ENCODE results near the gene ZNF771. TPM values are rescaled to one million over a fixed set of nuclear protein-coding genes. Genes with fewer than 3 reads are reported as not detected.

ZNF771 gene
- total and polyA plus RNA-seq, 9 of the 15 experiments (the other 6 are each of a cell fraction or from before 2014, with no cell fraction given) = 1.5 to 12.6 (median 4.4) TPM

DNA sequence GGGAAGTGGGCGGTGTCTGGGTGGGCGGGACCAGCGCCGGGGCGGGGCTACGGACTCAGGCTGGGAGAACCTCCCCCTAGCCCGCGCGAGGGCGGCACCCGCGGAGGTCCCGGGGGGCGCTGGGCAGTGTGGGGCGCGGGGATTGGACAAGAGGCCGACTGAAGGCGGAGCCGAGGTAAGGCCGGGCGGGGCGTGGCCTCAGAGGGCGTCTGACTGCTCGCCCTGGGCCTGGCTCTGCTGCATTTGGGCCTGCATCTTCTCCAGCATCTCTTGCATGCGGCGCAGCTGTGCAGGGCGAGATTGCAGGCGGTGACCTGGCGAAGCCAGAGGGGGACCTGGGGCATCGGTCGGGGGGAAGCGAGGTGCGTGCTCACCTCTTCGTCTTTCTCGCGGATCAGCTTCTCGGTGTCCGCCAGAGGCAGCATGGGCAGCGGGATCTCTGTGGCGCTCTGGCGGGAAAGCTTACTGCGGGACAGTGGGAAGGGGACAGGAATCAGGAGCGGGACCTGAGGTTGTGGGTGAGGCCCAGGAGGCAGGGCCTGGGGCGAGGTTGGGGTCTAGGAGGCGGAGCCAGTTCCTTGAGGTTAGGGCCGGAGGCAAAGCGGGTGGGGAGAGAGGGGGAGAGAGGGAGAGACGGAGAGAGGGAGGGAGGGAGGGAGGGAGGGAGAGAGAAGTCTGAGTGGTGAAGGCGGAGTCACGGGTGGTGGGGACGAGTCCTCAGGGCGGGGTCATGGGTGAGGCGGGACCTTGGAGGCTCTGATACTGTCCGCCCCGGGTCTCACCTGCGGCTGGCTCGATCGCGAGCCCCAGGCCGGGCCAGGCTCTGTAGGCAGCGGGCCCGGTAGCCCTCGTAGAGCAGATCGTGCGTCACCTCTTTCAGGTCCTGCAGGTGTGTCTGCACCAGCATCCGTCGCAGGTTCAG, 28.9 kb upstream of the ZNF771 start (continued):
- TF ChIP-seq, protein P1, sequence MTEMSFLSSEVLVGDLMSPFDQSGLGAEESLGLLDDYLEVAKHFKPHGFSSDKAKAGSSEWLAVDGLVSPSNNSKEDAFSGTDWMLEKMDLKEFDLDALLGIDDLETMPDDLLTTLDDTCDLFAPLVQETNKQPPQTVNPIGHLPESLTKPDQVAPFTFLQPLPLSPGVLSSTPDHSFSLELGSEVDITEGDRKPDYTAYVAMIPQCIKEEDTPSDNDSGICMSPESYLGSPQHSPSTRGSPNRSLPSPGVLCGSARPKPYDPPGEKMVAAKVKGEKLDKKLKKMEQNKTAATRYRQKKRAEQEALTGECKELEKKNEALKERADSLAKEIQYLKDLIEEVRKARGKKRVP (CRISPR knock-in tag; IDR thresholded peaks at IDR 0.05) = no peak
- TF ChIP-seq CEBPG (CRISPR knock-in tag; IDR thresholded peaks at IDR 0.05) (0 out of 2 replicates have a peak, but pooled peaks have one; percentile 6), CEBPG (tag; conservative IDR thresholded peaks at IDR 0.05 in 1 of 2, IDR thresholded peaks at IDR 0.05 in 1 of 2) (no peak), KAT7 (CRISPR knock-in tag; IDR thresholded peaks at IDR 0.05; ENCODE audit: borderline replicate concordance) (no peak), LARP7 (IDR thresholded peaks at IDR 0.05) (peak; percentile 75; the same call in 1 of the 2 replicates), JUN (IDR thresholded peaks at IDR 0.05; ENCODE audit: borderline replicate concordance, low read depth, low read length) (0 out of 2 replicates have a peak, but pooled peaks have one; percentile 48), JUN (CRISPR knock-in tag; IDR thresholded peaks at IDR 0.05; ENCODE audit: borderline replicate concordance) (no peak), FOXK2 (conservative IDR thresholded peaks at IDR 0.05 in 1 of 2, IDR thresholded peaks at IDR 0.05 in 1 of 2; ENCODE audit: low read depth in 2 of 2) (peak in 1 of 2 experiments; percentile 13; a peak in 1 of 4 replicates), RBM14 (IDR thresholded peaks at IDR 0.05; ENCODE audit: borderline replicate concordance, insufficient read depth, low read depth, low read length) (no peak), RHOXF2B (CRISPR knock-in tag; conservative IDR thresholded peaks at IDR 0.05) (no peak), BCOR (IDR thresholded peaks at IDR 0.05) (peak; percentile 54), KDM1A (IDR thresholded peaks at IDR 0.05) (peak in 1 of 2 experiments; percentile 86; a peak in 2 of 4 replicates), POLR2A (conservative IDR thresholded peaks at IDR 0.05) (peak; percentile 81), ESRRA (IDR thresholded peaks at IDR 0.05; ENCODE audit: borderline replicate concordance, low read depth) (peak; percentile 44), HDAC1 (IDR thresholded peaks at IDR 0.05) (peak in 1 of 2 experiments; percentile 92; a peak in 2 of 4 replicates), FOXA1 (IDR thresholded peaks at IDR 0.05; ENCODE audit: borderline replicate concordance) (no peak), POLR2H (tag; IDR thresholded peaks at IDR 0.05; ENCODE audit: low read depth) (peak; percentile 74; the same call in 1 of the 2 replicates), BRD4 (IDR thresholded peaks at IDR 0.05) (peak; percentile 6; the same call in 1 of the 2 replicates)
- TF ChIP-seq, protein P2, sequence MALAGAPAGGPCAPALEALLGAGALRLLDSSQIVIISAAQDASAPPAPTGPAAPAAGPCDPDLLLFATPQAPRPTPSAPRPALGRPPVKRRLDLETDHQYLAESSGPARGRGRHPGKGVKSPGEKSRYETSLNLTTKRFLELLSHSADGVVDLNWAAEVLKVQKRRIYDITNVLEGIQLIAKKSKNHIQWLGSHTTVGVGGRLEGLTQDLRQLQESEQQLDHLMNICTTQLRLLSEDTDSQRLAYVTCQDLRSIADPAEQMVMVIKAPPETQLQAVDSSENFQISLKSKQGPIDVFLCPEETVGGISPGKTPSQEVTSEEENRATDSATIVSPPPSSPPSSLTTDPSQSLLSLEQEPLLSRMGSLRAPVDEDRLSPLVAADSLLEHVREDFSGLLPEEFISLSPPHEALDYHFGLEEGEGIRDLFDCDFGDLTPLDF (CRISPR knock-in tag; IDR thresholded peaks at IDR 0.05) = peak; percentile 36; the same call in 1 of the 2 replicates
- TF ChIP-seq, protein P3, sequence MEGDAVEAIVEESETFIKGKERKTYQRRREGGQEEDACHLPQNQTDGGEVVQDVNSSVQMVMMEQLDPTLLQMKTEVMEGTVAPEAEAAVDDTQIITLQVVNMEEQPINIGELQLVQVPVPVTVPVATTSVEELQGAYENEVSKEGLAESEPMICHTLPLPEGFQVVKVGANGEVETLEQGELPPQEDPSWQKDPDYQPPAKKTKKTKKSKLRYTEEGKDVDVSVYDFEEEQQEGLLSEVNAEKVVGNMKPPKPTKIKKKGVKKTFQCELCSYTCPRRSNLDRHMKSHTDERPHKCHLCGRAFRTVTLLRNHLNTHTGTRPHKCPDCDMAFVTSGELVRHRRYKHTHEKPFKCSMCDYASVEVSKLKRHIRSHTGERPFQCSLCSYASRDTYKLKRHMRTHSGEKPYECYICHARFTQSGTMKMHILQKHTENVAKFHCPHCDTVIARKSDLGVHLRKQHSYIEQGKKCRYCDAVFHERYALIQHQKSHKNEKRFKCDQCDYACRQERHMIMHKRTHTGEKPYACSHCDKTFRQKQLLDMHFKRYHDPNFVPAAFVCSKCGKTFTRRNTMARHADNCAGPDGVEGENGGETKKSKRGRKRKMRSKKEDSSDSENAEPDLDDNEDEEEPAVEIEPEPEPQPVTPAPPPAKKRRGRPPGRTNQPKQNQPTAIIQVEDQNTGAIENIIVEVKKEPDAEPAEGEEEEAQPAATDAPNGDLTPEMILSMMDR (IDR thresholded peaks at IDR 0.05 in 2 of 3, conservative IDR thresholded peaks at IDR 0.05 in 1 of 3; ENCODE audit: insufficient read depth in 2 of 3, low read depth in 1 of 3, low read length in 3 of 3) = peak; percentile 22 to 41 (median 32); a peak in 3 of 6 replicates
- TF ChIP-seq, protein P4, sequence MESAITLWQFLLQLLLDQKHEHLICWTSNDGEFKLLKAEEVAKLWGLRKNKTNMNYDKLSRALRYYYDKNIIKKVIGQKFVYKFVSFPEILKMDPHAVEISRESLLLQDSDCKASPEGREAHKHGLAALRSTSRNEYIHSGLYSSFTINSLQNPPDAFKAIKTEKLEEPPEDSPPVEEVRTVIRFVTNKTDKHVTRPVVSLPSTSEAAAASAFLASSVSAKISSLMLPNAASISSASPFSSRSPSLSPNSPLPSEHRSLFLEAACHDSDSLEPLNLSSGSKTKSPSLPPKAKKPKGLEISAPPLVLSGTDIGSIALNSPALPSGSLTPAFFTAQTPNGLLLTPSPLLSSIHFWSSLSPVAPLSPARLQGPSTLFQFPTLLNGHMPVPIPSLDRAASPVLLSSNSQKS (CRISPR knock-in tag; IDR thresholded peaks at IDR 0.05) = no peak
- TF ChIP-seq, protein P5, sequence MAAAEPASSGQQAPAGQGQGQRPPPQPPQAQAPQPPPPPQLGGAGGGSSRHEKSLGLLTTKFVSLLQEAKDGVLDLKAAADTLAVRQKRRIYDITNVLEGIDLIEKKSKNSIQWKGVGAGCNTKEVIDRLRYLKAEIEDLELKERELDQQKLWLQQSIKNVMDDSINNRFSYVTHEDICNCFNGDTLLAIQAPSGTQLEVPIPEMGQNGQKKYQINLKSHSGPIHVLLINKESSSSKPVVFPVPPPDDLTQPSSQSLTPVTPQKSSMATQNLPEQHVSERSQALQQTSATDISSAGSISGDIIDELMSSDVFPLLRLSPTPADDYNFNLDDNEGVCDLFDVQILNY (CRISPR knock-in tag; IDR thresholded peaks at IDR 0.05) = peak; percentile 82

Data from K562 (cell line).